Ascending aorta (tissue), 2 donors: Measurements from ENCODE around the gene CHCHD3. TPM values are rescaled to one million over a fixed set of nuclear protein-coding genes. Genes with fewer than 3 reads are reported as not detected.
"Not testable (repeated sequence)": the region's sequence is repeated elsewhere in the genome, so short reads cannot be mapped to it uniquely, and the experiment has no call there.

Experiments
- DNase-seq, 2 donors: peaks; one replicate each; pipeline ENCODE4 v3.0.0-alpha.2; 2019; ENCODE audit warnings: low spot score in 2 of 2
- H3K27ac ChIP-seq, 2 donors: fragments of 200-600 bp; sonication (generic); one replicate each; pipeline ENCODE4 v1.5.1; 2016 to 2017; ENCODE audit warnings: mild to moderate bottlenecking in 1 of 2
- H3K27me3 ChIP-seq: fragments of 200-600 bp; sonication (generic); one replicate; pipeline ENCODE4 v1.5.1; 2017
- H3K36me3 ChIP-seq, 2 donors: fragments of 200-600 bp; sonication (generic); one replicate each; pipeline ENCODE4 v1.5.1; 2016
- H3K4me1 ChIP-seq, 2 donors: fragments of 200-600 bp; sonication (generic); one replicate each; pipeline ENCODE4 v1.5.1; 2016 to 2017; ENCODE audit warnings: mild to moderate bottlenecking in 1 of 2
- H3K4me3 ChIP-seq, 2 donors: fragments of 200-600 bp; sonication (generic); one replicate each; pipeline ENCODE4 v1.5.1; 2016 to 2017; ENCODE audit warnings: mild to moderate bottlenecking in 1 of 2
- H3K9me3 ChIP-seq, 2 donors: fragments of 200-600 bp; sonication (generic); one replicate each; pipeline ENCODE4 v1.5.1; 2016
- intact Hi-C: fragments of 100-400 bp; cut with DNase I; formaldehyde crosslinking; loops from one replicate; pipeline ENCODE4 v1.15.1; 2023
- total RNA-seq: library from RNA; depleted of rRNA; stranded (reverse); fragments of >200 nt; gene quantifications from one replicate; pipeline ENCODE4 v1.1.0, GENCODE V29; 2016
- TF ChIP-seq, protein P1 (sequence below), 3 experiments: fragments of 200-600 bp in 2 of 3; fragments of 450-650 bp in 1 of 3; sonication (generic) in 2 of 3; IDR thresholded peaks; one replicate each; pipeline ENCODE4 v1.5.1; 2016 to 2019; ENCODE audit warnings: antibody characterized with exemption in 3 of 3, mild to moderate bottlenecking in 1 of 3, moderate library complexity in 1 of 3

CHCHD3 gene
- total RNA-seq, 1 donor from 2014 or later = 26.2 TPM

DNA sequence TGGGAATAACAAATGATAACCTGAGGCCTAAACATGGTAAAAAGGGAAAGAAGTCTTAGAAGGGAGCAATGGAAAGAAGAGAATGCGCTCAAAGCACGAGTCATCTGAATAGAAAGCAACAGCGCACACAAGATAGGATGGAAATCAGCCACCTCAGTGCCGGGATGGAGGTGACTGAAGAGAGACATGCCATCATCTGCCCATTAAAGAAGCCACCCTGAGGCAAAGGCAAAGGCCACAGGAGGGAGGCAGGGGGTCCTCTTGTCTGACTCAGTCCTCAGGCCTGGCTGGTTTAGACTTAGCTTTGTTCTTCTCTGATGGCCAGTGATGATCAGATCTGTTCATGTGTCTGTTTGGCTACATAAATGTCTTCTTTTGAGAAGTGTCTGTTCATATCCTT, 180.6 kb downstream of the CHCHD3 start:
- no peaks in the 10 kb centered on the region for H3K9me3 ChIP-seq
- no peak overlapping the region for H3K27ac ChIP-seq
- no peak for DNase-seq
- no peaks in the 10 kb centered on the region for H3K27me3 ChIP-seq
- no peaks in the 10 kb centered on the region for H3K4me1 ChIP-seq
- intact Hi-C loops = no loop called here
- H3K36me3 ChIP-seq = peaks cover 0 to 2% of the 10 kb centered on the region in 2 donors
- TF ChIP-seq, protein P1, sequence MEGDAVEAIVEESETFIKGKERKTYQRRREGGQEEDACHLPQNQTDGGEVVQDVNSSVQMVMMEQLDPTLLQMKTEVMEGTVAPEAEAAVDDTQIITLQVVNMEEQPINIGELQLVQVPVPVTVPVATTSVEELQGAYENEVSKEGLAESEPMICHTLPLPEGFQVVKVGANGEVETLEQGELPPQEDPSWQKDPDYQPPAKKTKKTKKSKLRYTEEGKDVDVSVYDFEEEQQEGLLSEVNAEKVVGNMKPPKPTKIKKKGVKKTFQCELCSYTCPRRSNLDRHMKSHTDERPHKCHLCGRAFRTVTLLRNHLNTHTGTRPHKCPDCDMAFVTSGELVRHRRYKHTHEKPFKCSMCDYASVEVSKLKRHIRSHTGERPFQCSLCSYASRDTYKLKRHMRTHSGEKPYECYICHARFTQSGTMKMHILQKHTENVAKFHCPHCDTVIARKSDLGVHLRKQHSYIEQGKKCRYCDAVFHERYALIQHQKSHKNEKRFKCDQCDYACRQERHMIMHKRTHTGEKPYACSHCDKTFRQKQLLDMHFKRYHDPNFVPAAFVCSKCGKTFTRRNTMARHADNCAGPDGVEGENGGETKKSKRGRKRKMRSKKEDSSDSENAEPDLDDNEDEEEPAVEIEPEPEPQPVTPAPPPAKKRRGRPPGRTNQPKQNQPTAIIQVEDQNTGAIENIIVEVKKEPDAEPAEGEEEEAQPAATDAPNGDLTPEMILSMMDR (IDR thresholded peaks at IDR 0.05) = no peak
- no peak overlapping the region for H3K4me3 ChIP-seq

DNA sequence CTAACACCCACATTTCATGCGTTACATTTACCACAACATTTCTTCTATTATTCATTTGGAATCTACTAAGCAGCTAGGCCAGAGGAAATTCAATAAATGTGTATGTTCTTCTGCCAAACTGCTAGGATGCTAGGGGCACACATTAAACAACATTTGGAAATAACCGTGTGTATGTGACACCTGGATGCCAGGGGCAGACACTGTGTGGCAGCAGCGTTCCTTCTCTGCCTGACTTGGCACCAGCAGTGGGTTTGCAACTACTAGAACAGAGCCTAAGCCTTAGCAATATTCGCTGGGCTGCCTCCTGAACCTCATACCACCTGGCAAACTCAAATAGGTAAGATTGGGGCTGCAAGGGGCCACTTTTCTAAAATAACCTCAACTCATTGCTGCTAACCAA, 182.1 kb downstream of the CHCHD3 start:
- intact Hi-C loops = no loop called here
- Histone ChIP-seq H3K27ac (no peak overlapping the region), H3K36me3 (peaks cover 0 to 2% of the 10 kb centered on the region in 2 donors), H3K4me3 (no peak overlapping the region), H3K27me3 (no peaks in the 10 kb centered on the region), H3K4me1 (no peaks in the 10 kb centered on the region), H3K9me3 (no peaks in the 10 kb centered on the region)
- DNase-seq = no peak
- TF ChIP-seq, protein P1 (IDR thresholded peaks at IDR 0.05) = no peak

DNA sequence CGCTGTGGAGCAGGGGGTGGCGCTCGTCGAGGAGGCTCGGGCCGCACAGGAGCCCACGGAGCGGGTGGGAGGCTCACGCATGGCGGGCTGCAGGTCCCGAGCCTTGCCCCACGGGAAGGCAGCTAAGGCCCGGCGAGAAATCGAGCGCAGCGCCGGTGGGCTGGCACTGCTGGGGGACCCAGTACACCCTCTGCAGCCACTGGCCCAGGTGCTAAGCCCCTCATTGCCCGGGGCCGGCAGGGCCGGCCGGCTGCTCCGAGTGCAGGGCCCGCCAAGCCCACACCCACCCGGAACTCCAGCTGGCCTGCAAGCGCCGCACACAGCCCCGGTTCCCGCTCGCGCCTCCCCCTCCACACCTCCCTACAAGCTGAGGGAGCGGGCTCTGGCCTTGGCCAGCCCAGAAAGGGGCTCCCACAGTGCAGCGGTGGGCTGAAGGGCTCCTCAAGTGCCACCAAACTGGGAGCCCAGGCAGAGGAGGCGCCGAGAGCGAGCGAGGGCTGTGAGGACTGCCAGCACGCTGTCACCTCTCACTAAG, 183.2 kb downstream of the CHCHD3 start:
- H3K4me3 ChIP-seq, H3K9me3 ChIP-seq, H3K4me1 ChIP-seq, H3K27me3 ChIP-seq, H3K36me3 ChIP-seq, DNase-seq, H3K27ac ChIP-seq, intact Hi-C loops: not testable (repeated sequence)

DNA sequence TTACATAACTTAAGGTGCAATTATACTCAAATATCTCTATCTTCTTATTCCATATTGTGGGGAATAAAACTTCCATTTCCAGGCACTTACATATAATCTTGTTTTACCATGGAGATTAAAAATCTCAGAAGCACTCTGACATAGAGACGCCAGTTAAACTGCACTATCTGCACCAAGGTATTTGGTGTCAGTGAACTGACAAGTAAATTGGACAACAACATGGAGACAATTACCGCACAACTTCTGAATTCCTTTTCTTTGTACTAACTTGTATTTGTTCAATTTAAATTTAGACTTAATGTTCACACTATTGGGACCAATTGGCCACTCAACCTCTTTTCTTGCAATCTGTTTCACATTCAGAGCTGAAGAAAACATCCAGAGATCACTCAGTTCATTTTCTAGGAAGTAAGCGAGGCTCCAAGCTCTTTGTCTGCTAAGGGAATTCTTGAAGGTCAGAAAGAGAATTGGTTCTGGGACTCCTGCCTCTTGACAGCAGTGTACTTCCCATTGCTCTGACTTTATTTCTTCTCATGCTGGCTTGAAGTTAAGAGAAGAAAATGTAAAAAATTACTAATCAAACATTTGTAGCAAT, 184.7 kb downstream of the CHCHD3 start:
- Histone ChIP-seq H3K4me1 (no peaks in the 10 kb centered on the region), H3K36me3 (peaks cover 0 to 2% of the 10 kb centered on the region in 2 donors), H3K4me3 (no peak overlapping the region), H3K27me3 (no peaks in the 10 kb centered on the region), H3K27ac (no peak overlapping the region), H3K9me3 (no peaks in the 10 kb centered on the region)
- TF ChIP-seq, protein P1 (IDR thresholded peaks at IDR 0.05) = no peak
- intact Hi-C loops = no loop called here
- no peak for DNase-seq

DNA sequence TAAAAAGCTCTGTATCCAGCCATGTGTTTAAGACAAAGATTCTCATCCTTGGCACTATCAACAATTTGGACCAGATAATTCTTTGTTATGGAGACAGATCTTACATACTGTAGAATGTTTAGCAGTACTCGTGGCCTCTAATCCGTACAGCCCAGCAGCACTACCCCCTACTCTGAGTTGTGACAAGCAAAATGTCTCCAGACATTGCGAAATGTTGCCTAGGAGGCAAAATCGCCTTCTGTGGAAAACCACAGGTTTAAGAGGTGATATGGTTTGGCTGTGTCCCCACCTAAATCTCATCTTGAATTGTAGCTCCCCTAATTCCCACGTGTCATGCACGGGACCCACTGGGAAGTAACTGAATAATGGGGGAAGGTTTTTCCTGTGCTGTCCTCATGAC, 186.7 kb downstream of the CHCHD3 start:
- DNase-seq = no peak
- Histone ChIP-seq H3K36me3 (peaks cover 0 to 2% of the 10 kb centered on the region in 2 donors), H3K4me3 (no peak overlapping the region), H3K9me3 (no peaks in the 10 kb centered on the region), H3K27ac (no peak overlapping the region), H3K27me3 (no peaks in the 10 kb centered on the region), H3K4me1 (no peaks in the 10 kb centered on the region)
- TF ChIP-seq, protein P1 (IDR thresholded peaks at IDR 0.05) = no peak
- intact Hi-C loops = no loop called here

DNA sequence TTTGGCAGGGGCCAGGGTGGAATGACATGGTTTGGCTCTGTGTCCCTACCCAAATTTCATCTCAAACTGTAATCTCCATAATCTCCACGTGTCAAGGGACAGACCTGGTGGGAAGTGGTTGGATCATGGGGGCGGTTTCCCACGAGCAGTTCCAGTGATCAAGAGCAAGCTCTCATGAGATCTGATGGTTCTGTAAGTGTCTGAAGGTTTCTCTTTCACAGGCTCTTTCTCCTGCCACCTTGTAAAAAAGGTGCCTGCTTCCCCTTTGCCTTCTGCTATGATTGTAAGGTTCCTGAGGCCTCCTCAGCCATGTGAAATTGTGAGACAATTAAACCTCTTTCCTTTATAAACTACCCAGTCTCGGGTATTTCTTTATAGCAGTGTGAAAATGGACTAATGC, 188.3 kb downstream of the CHCHD3 start:
- DNase-seq = no peak
- H3K4me1 ChIP-seq = no peaks in the 10 kb centered on the region
- H3K27me3 ChIP-seq = no peaks in the 10 kb centered on the region
- no peak overlapping the region for H3K27ac ChIP-seq
- intact Hi-C loops = no loop called here
- no peaks in the 10 kb centered on the region for H3K9me3 ChIP-seq
- H3K4me3 ChIP-seq = no peak overlapping the region
- TF ChIP-seq, protein P1 (IDR thresholded peaks at IDR 0.05) = no peak
- peaks cover 0 to 2% of the 10 kb centered on the region in 2 donors for H3K36me3 ChIP-seq

DNA sequence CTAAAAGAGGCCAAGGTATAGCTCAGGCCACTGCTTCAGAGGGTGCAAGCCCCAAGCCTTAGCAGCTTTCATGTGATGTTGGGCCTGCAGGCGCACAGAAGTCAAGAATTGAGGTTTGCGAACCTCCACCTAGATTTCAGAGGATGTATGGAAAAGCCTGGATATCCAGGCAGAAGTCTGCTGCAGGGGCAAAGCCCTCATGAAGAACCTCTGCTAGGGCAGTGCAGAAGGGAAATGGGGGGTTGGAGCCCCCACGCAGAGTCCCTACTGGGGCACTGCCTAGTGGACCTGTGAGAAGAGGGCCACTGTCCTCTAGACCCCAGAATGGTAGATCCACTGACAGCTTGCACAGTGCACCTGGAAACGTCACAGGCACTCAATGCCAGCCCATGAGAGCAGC, 189.1 kb downstream of the CHCHD3 start:
- H3K9me3 ChIP-seq, H3K36me3 ChIP-seq, H3K27ac ChIP-seq, H3K4me1 ChIP-seq, DNase-seq, H3K4me3 ChIP-seq, intact Hi-C loops, H3K27me3 ChIP-seq: not testable (repeated sequence)
